Naive thymus-derived CD4-positive, alpha-beta T cell (primary cell): Measurements from ENCODE around the gene THSD4. TPM values are rescaled to one million over a fixed set of nuclear protein-coding genes. Genes with fewer than 3 reads are reported as not detected.

ENCODE experiments used
- ATAC-seq: fragments of 150-1000 bp; cut with Tn5 transposase; 2 replicates; pipeline ENCODE4 v1.10.0; 2021; ENCODE audit warnings: mild to moderate bottlenecking, moderate library complexity
- CTCF ChIA-PET: fragments of 350-600 bp; sonication (Branson Sonifier 250); formaldehyde crosslinking; loops from one replicate; lab custom pipeline; 2021; ENCODE audit warnings: antibody characterized with exemption; lab: Charles Lee
- POLR2A ChIA-PET: fragments of 350-600 bp; sonication (Branson Sonifier 250); formaldehyde crosslinking; loops from one replicate; lab custom pipeline; 2021; ENCODE audit warnings: antibody characterized with exemption, inconsistent platforms; lab: Charles Lee
- DNase-seq, 9 donors: peaks; one replicate each; pipeline versions ENCODE4 v3.0.0 to v3.0.0-alpha.2; 2020 to 2022; ENCODE audit warnings: mixed read lengths in 1 of 9
- H3K27ac ChIP-seq: one replicate; pipeline ENCODE4 v1.7.0; 2013; ENCODE audit warnings: mild to moderate bottlenecking, low read depth, low read length, moderate library complexity
- H3K27me3 ChIP-seq, 2 donors: one replicate each; pipeline ENCODE4 v1.7.0; 2013; ENCODE audit warnings: low read length in 2 of 2, mild to moderate bottlenecking in 2 of 2, moderate library complexity in 2 of 2; ENCODE audit not compliant: control insufficient read depth in 2 of 2, insufficient read depth in 2 of 2
- H3K36me3 ChIP-seq, 3 experiments: 1 replicate in 2 of 3; 2 replicates in 1 of 3; pipeline ENCODE4 v1.7.0; 2013; ENCODE audit warnings: low read length in 3 of 3, mild to moderate bottlenecking in 3 of 3, moderate library complexity in 1 of 3; ENCODE audit not compliant: insufficient read depth in 3 of 3, control insufficient read depth in 2 of 3
- H3K4me1 ChIP-seq, 2 donors: one replicate each; pipeline ENCODE4 v1.7.0; 2013; ENCODE audit warnings: low read length in 2 of 2, mild to moderate bottlenecking in 2 of 2, moderate library complexity in 1 of 2; ENCODE audit not compliant: control insufficient read depth in 2 of 2, insufficient read depth in 2 of 2
- H3K4me3 ChIP-seq: 2 replicates; pipeline ENCODE4 v1.7.0; 2013; ENCODE audit warnings: mild to moderate bottlenecking, low read length
- H3K9me3 ChIP-seq, 3 experiments: 1 replicate in 2 of 3; 2 replicates in 1 of 3; pipeline ENCODE4 v1.7.0; 2013; ENCODE audit warnings: low read length in 3 of 3; ENCODE audit not compliant: control insufficient read depth in 2 of 3
- H3K27ac Mint-ChIP-seq, 9 donors: one replicate each; pipeline ENCODE4 v1.8.0; 2020 to 2022; ENCODE audit warnings: mixed read lengths in 9 of 9, mild to moderate bottlenecking in 8 of 9, moderate library complexity in 5 of 9, inconsistent platforms in 2 of 9
- H3K27me3 Mint-ChIP-seq, 5 donors: one replicate each; pipeline ENCODE4 v1.8.0; 2021 to 2022; ENCODE audit warnings: mixed read lengths in 5 of 5, mild to moderate bottlenecking in 1 of 5
- H3K36me3 Mint-ChIP-seq, 5 donors: one replicate each; pipeline ENCODE4 v1.8.0; 2020 to 2022; ENCODE audit warnings: mixed read lengths in 5 of 5, mild to moderate bottlenecking in 3 of 5, inconsistent platforms in 1 of 5
- H3K4me1 Mint-ChIP-seq, 7 donors: one replicate each; pipeline ENCODE4 v1.8.0; 2020 to 2022; ENCODE audit warnings: mixed read lengths in 7 of 7, mild to moderate bottlenecking in 3 of 7, inconsistent platforms in 1 of 7
- H3K4me3 Mint-ChIP-seq, 10 donors: one replicate each; pipeline ENCODE4 v1.8.0; 2020 to 2022; ENCODE audit warnings: mild to moderate bottlenecking in 10 of 10, mixed read lengths in 10 of 10, moderate library complexity in 6 of 10, inconsistent platforms in 2 of 10
- H3K9me3 Mint-ChIP-seq, 11 donors: one replicate each; pipeline ENCODE4 v1.8.0; 2020 to 2022; ENCODE audit warnings: mixed read lengths in 11 of 11, mild to moderate bottlenecking in 4 of 11, inconsistent platforms in 1 of 11, moderate library complexity in 1 of 11
- intact Hi-C, 2 donors: fragments of 100-400 bp; cut with micrococcal nuclease; formaldehyde crosslinking; loops; one replicate each; pipeline ENCODE4 v1.15.1; 2023
- polyA plus RNA-seq, 2 donors: library from polyadenylated mRNA; unstranded; fragments of 300-500 nt; fragmentation: Illumina TruSeq; gene quantifications; one replicate each; pipeline ENCODE4 v1.2.3, GENCODE V29; 2021
- total RNA-seq, 6 experiments: library from RNA in 5 of 6; stranded (reverse) in 5 of 6; gene quantifications; 1 replicate in 5 of 6; 2 replicates in 1 of 6; pipeline ENCODE4 v1.2.3 and lab custom pipeline; 2021 to 2026

Gene THSD4
- total and polyA plus RNA-seq, 7 experiments from 2014 or later = not detected

DNA sequence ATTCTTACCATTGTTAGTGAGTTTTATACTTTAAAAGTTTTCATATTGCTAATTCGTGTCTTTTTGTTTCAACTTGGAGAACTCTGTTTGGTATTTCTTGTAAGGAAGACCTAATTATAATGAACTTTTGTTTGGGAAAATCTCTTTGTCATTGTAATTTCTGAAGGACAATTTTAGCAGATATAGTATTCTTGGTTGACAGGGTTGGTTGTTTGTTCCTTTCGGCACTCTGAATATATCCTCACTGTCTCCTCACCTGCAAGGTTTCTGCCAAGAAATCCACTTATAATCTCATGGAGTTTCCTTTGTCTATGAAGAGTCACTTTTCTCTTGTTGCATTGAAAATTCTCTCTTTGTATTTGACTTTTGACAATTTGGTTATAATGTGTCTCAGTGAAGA, 469.9 kb downstream of the THSD4 start:
- Histone ChIP-seq H3K4me3 (no peak overlapping the region), H3K27me3 (no peaks in the 10 kb centered on the region), H3K4me1 (no peaks in the 10 kb centered on the region), H3K9me3 (peaks cover 0 to 15% (median 6%) of the 10 kb centered on the region in 3 experiments), H3K27ac (no peak overlapping the region), H3K36me3 (no peaks in the 10 kb centered on the region)
- no peak overlapping the region for H3K4me3 Mint-ChIP-seq
- H3K27me3 Mint-ChIP-seq = peaks cover 9 to 43% (median 31%) of the 10 kb centered on the region in 5 donors
- ATAC-seq = no peak
- DNase-seq = no peak
- peaks cover 0 to 43% (median 17%) of the 10 kb centered on the region in 11 donors for H3K9me3 Mint-ChIP-seq
- intact Hi-C loops = no loop called here
- POLR2A ChIA-PET = no interaction called here
- no peak overlapping the region for H3K27ac Mint-ChIP-seq
- H3K36me3 Mint-ChIP-seq = peaks cover 0 to 10% (median 4%) of the 10 kb centered on the region in 5 donors
- no peaks in the 10 kb centered on the region for H3K4me1 Mint-ChIP-seq
- CTCF ChIA-PET = no interaction called here

DNA sequence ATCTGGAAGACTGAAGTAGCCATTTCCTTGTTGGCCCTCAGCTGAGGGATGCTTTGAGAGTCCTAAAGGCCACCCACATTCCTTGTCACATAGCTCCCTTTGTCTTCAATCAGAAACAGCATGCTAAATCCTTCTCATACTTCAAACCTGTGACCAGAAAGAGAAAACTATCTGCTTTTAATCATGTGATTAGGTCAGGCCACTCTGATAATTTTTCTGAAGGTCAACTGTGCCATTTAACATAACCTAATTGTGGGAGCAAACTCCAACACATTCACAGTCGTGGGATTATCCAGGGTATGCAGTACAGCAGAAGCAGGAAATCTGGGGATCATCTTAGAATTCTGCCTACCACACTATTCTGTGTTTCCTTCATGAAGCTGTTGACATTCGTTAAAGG, 471.2 kb downstream of the THSD4 start:
- Histone ChIP-seq H3K4me1 (no peaks in the 10 kb centered on the region), H3K27ac (no peak overlapping the region), H3K27me3 (no peaks in the 10 kb centered on the region), H3K4me3 (no peak overlapping the region), H3K36me3 (no peaks in the 10 kb centered on the region), H3K9me3 (peaks cover 0 to 15% (median 6%) of the 10 kb centered on the region in 3 experiments)
- ATAC-seq (no peak), DNase-seq (no peak)
- intact Hi-C loops = no loop called here
- Mint-ChIP-seq H3K4me3 (no peak overlapping the region), H3K36me3 (peaks cover 0 to 10% (median 4%) of the 10 kb centered on the region in 5 donors), H3K27ac (no peak overlapping the region), H3K27me3 (peaks cover 6 to 33% (median 30%) of the 10 kb centered on the region in 5 donors), H3K4me1 (no peaks in the 10 kb centered on the region), H3K9me3 (peaks cover 0 to 43% (median 17%) of the 10 kb centered on the region in 11 donors)
- ChIA-PET CTCF (no interaction called here), POLR2A (no interaction called here)

DNA sequence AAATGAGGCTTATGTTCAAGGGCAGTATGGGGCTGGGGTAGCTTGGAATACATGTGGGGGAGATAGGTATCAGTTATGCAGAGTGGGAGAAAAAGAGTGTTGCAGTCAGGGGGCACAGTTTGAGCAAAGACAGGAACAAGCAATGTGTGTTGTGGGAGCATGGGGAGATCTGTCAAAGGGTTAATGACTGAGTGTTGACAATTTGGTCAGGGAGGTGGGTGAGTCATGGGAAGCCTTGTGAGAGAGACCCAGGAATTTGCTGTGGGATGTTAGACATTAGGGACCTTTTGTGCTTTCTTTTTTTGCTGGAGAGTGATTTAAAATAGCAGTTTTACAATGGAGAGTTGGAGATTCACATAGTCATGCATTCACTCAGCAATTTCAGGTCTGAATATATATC, 473.5 kb downstream of the THSD4 start:
- ATAC-seq = no peak
- no peak for DNase-seq

DNA sequence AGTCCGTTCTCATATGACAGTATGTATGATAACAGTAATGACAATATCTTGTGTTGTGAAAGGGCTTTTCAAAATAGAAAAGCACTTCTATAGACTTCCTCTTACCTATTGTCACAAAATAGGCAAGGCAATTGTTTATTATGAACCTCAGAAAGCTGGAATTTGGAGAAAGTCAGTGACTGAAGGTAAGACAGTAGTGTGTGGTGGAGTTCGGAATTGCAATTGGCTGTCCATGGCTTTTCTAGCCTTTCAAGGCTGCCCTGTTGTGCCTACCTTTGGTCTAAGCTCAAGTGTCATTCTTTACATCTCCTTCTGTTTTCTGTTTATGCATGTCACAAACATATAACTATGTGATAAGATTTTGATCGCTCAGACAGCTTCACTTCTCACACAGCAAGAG, 475.8 kb downstream of the THSD4 start:
- Histone ChIP-seq H3K4me1 (no peaks in the 10 kb centered on the region), H3K27me3 (no peaks in the 10 kb centered on the region), H3K27ac (no peak overlapping the region), H3K9me3 (peaks cover 0 to 8% (median 4%) of the 10 kb centered on the region in 3 experiments), H3K36me3 (no peaks in the 10 kb centered on the region), H3K4me3 (no peak overlapping the region)
- intact Hi-C loops = no loop called here
- H3K27ac Mint-ChIP-seq = no peak overlapping the region
- peaks cover under 1 to 18% (median 9%) of the 10 kb centered on the region in 5 donors for H3K27me3 Mint-ChIP-seq
- CTCF ChIA-PET = no interaction called here
- DNase-seq = no peak
- H3K9me3 Mint-ChIP-seq = peaks cover 0 to 12% (median 3%) of the 10 kb centered on the region in 11 donors
- H3K4me3 Mint-ChIP-seq = no peak overlapping the region
- H3K4me1 Mint-ChIP-seq = no peaks in the 10 kb centered on the region
- peaks cover 0 to 4% (median 0%) of the 10 kb centered on the region in 5 donors for H3K36me3 Mint-ChIP-seq
- POLR2A ChIA-PET = no interaction called here
- no peak for ATAC-seq

More for the DNA sequence above, 473.5 kb downstream of the THSD4 start:
- Histone ChIP-seq H3K27me3 (no peaks in the 10 kb centered on the region), H3K27ac (no peak overlapping the region), H3K36me3 (no peaks in the 10 kb centered on the region), H3K4me3 (no peak overlapping the region), H3K4me1 (no peaks in the 10 kb centered on the region), H3K9me3 (peaks cover 0 to 15% (median 6%) of the 10 kb centered on the region in 3 experiments)
- intact Hi-C loops = no loop called here
- Mint-ChIP-seq H3K9me3 (peaks cover 0 to 35% (median 15%) of the 10 kb centered on the region in 11 donors), H3K27me3 (peaks cover 1 to 24% (median 20%) of the 10 kb centered on the region in 5 donors), H3K4me3 (no peak overlapping the region), H3K27ac (no peak overlapping the region), H3K36me3 (peaks cover 0 to 10% (median 4%) of the 10 kb centered on the region in 5 donors), H3K4me1 (no peaks in the 10 kb centered on the region)
- ChIA-PET CTCF (no interaction called here), POLR2A (no interaction called here)

DNA sequence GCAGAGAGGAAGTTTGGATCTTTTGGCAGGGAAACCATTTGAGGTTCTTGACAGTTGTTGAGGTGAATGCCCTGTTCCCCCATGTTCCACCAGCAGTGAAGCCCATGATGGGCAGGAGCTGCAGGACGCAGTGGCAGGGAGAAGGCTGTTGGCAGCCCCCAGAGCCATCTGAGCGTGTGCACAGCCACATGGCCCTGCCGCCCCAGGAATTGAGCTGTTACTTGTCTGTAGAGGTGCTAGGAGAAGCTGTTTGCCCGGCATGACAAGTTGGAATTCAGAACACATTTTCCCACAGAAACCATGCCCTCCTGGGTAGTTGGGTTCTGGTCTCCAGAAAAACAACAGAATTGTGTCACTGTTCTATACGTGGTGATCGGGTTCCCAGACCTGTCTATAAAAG, 476.9 kb downstream of the THSD4 start:
- Histone ChIP-seq H3K4me1 (no peaks in the 10 kb centered on the region), H3K4me3 (no peak overlapping the region), H3K36me3 (no peaks in the 10 kb centered on the region), H3K27me3 (no peaks in the 10 kb centered on the region), H3K27ac (no peak overlapping the region), H3K9me3 (no peaks in the 10 kb centered on the region)
- no peaks in the 10 kb centered on the region for H3K36me3 Mint-ChIP-seq
- H3K4me1 Mint-ChIP-seq = no peaks in the 10 kb centered on the region
- ChIA-PET CTCF (no interaction called here), POLR2A (no interaction called here)
- no peak overlapping the region for H3K27ac Mint-ChIP-seq
- ATAC-seq = no peak
- peaks cover 3 to 18% (median 10%) of the 10 kb centered on the region in 5 donors for H3K27me3 Mint-ChIP-seq
- H3K4me3 Mint-ChIP-seq = no peak overlapping the region
- DNase-seq = no peak
- intact Hi-C loops = no loop called here
- peaks cover 0 to 4% (median 0%) of the 10 kb centered on the region in 11 donors for H3K9me3 Mint-ChIP-seq

DNA sequence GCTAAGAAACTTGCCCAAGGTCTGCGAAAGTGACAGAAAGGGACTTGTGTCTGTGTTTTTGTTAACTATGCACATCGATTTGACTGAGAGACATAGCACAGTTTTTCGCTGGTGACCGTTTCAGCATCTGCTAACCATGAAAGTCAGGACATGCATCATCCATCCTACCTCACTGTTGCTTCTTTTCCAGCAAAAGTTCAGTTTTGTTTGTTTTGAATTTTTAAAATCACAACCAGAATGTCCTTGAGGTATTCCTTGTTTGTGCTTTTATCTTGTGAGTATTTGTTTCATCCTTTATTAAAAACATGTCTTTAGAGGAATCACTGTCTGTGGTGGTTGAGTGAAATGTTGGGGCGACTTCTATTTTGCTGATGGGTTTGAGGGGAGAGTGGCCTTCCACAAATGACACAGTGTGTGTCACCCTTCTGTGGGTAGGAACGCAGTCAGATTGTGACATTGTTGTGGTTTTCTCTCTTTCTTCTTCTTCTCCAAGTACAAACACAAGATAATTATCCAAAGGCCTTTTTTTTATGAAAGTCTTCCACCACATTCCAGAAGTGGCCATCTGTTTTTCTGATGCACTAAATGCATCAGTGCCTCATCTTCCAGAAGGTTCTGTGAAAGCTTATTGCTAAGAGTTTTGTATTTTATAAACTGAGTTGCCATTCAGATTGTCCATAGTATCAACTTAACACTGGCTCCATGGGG, 480.7 kb downstream of the THSD4 start:
- no peak overlapping the region for H3K27ac ChIP-seq
- H3K36me3 Mint-ChIP-seq = no peaks in the 10 kb centered on the region
- ATAC-seq = no peak
- H3K4me1 ChIP-seq = no peaks in the 10 kb centered on the region
- no peak overlapping the region for H3K4me3 ChIP-seq
- H3K27me3 Mint-ChIP-seq = peaks cover 3 to 17% (median 13%) of the 10 kb centered on the region in 5 donors
- no peaks in the 10 kb centered on the region for H3K27me3 ChIP-seq
- H3K9me3 ChIP-seq = no peaks in the 10 kb centered on the region
- intact Hi-C loops = no loop called here
- DNase-seq = no peak
- H3K9me3 Mint-ChIP-seq = no peaks in the 10 kb centered on the region
- no peaks in the 10 kb centered on the region for H3K36me3 ChIP-seq
- ChIA-PET POLR2A (no interaction called here), CTCF (no interaction called here)
- H3K4me1 Mint-ChIP-seq = no peaks in the 10 kb centered on the region
- no peak overlapping the region for H3K27ac Mint-ChIP-seq
- no peak overlapping the region for H3K4me3 Mint-ChIP-seq

DNA sequence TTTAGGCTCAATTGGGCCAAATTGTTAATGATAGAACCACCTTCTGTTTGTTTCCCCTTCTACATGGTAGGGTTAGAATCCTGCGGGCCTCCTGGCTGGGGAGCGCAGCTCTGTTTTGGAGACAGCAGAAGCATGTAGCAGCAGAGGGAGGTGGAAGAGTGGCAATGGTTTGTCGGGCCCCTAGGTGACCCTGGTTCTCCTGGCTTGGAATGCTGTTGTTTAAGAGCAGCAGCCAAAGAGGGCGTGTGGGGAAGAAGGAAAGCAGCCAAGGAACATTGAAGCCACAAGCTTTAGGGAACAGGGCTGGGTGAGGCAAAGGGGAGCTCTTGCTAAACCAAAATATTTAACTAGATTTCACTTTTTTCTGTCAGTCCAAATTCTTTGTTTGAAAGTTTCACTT, 481.4 kb downstream of the THSD4 start:
- Mint-ChIP-seq H3K9me3 (no peaks in the 10 kb centered on the region), H3K27me3 (peaks cover 3 to 18% (median 13%) of the 10 kb centered on the region in 5 donors), H3K4me1 (no peaks in the 10 kb centered on the region), H3K4me3 (no peak overlapping the region), H3K27ac (no peak overlapping the region), H3K36me3 (no peaks in the 10 kb centered on the region)
- Histone ChIP-seq H3K27ac (no peak overlapping the region), H3K4me3 (no peak overlapping the region), H3K36me3 (no peaks in the 10 kb centered on the region), H3K9me3 (no peaks in the 10 kb centered on the region), H3K4me1 (no peaks in the 10 kb centered on the region), H3K27me3 (no peaks in the 10 kb centered on the region)
- ChIA-PET CTCF (no interaction called here), POLR2A (no interaction called here)
- no peak for ATAC-seq
- no peak for DNase-seq
- intact Hi-C loops = no loop called here
